NCI-H2081 treated with DMSO at 0.1 percent for 48 hours (cell line): ENCODE data around the gene SDSL.

ENCODE experiments used
- DNase-seq: peaks from one replicate; lab custom pipeline; 2025; lab: John Stamatoyannopoulos, UW

Gene SDSL

DNA sequence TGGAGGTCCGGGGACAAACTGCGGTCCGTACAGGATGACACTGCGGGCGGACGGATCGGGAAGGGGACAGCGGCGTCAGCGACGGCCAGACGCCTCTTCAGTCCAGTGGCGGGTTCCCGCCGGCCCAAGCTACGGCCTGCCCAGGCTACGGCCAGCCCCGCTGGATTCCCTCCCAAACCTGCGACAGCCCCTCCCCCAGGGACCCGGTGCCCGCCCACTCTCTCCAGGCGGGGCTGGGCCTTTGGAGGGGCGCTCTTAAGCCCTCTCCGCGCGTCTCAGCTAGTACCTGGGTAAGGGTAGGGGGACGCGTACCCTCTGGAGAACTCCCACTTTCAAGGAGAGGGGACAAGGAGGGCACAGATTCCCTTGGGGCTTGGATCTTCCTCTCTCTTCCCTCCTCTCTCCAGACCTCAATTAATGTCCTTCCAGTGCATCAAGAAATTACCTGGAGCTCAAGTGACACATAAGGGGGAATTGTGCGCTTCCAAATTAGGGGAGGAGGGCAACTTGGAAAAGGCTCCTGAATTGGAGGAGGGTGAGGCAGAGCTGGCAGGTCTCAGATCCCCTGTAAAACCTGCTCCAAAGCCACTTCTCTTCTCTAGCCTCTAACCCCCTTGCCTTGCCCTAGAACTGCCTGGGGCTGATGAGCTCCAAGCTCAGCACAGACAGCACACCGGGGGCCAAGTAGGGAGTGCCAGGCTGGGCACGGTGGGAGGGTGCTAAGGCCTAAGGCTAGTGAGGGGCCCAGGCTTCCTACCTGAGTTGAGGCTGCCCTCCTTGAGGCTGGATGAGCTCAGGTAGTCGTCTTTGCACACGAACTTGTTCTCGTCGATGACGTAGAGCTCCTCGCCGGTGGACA lies 46.4 kb downstream of the SDSL start:
- no peak for DNase-seq

DNA sequence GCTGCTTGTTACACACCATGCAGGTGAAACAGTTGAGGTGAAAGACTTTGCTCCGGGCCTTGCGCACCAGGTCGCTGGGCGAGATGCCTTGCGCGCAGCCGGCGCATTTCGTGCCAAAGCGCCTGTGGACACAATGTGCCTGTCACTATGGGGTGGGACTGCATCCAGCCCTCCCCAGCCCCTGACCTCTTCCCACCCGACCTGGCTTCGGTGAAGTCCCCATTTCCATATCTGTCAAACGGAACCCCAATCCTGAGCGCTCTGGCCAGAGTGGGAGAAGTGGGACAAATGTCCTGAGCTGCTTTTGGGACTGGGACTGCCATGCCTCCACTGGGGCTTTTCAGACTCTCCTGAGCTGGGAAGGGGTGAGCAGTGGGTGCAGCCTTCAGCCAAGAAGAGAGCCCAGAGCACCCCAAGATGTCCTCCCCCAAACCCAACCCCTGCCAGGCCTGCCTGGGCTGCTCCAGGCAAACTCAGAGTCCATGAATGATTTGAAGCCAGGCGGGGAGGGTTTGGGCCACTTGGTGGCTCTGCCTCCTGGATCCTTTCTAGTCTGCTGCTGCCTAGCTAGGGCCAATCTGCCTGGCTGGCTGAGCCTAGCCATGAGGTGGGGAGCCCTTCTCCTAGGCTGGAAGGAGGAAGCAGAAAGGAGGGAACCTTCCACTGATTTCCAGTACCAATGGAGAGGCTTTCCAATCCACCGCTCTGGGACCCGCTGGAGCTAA lies 47.2 kb downstream of the SDSL start:
- no peak for DNase-seq

DNA sequence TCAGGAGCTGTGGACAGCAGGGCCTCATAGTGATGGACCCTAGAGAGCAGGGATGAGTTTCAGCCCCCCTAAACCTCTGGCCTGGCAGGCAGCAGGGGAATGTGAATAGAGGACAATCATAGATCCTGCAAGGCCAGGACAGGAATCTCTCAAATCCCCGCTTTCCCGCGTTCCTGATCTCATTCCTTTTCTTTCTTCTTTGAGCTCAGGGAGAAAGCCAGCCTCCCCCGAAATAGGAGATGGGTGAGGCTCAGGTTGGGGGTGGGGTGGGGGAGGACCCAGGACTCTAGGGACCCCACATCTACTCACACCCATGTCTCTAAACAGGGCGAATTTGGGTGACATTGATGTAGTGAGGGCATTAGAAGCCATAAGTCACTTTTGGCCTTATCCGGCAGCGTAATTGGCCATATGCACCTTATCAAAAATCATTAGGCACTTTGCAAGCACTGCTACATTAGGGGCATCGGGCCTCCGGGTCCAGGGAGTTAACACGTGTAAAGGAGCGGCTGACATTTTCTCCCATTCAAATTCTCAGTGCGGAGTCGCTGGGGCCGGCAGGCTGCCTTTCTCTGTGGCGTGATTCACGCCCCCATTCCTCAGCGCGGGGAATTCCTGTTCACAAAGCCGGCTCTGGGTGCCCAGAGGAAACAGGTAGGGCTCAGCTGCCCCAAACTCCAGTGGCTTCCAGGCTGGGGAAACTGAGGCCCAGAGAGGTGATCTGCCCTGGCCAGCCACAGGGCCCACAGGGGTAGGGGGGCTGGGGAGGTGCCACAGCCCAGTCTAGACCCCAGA lies 48.0 kb downstream of the SDSL start:
- no peak for DNase-seq

DNA sequence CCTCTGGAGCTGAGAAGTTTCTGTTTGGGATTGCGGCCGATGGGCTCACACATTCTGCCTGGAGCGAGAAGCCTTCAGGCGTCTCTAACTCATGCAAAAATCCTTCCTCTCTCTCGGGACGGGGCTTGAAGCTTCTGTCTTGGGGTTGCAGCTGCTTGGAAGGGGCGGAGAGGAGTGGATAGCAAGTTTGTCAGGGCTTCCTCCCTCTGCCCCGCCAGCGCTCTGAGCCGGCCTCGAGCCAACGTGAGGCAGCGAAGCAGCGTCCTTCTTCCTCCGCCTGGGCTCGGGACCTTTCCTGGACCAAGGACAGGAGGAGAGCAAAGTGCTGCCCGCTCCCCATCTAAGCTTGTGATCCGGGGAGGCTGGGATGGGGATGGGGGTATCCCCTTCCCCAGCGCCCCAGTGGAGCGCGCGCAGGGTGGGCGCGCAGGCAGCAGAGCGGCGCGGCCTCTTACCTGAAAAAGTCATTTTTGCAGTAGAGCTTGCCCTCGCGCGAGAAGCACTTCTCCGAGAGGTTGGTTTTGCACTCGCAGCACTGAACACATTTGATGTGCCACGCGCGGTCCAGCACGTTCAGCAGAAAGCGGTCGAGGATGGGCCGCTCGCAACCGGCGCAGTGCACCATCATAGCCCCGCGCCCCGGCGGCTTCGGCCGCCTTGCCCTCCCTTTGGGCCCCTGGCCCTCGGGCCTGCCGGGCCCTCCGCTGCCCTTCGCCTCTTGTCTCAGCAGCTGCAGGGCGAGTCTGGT lies 48.9 kb downstream of the SDSL start:
- no peak for DNase-seq

DNA sequence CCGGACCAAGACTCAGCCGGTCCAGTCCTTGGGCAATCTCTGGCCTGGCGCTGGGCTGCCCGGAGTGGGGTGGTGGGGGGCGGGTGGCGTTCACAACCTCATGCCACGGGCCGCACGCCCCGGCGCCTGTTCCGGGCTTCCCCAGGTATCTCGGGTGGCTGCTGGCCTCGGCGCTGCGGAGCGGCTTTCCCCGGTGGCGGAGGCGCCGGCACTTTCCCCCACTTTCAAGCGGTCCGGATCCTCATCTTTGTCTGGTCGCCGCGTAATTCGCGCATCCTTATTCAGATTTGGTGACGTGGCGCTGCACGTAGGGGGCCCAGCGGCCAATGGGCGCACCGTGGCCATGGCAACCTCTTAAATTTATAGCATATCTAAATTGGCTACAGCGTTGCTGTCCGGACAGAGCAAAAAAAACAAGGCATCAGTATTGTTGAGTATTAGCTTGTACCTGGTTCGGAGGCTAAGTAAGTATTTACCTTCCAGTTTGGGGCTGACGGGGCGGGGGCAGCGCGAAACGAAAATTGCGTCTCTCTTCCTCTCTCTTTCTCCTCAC lies 49.5 kb downstream of the SDSL start, which contains the start of gene LHX5:
Gene LHX5 (minus strand): TSS at position 253 of the 553 bp plus-strand sequence. CDS start 373 bp downstream, outside the sequence.
- no peak for DNase-seq

DNA sequence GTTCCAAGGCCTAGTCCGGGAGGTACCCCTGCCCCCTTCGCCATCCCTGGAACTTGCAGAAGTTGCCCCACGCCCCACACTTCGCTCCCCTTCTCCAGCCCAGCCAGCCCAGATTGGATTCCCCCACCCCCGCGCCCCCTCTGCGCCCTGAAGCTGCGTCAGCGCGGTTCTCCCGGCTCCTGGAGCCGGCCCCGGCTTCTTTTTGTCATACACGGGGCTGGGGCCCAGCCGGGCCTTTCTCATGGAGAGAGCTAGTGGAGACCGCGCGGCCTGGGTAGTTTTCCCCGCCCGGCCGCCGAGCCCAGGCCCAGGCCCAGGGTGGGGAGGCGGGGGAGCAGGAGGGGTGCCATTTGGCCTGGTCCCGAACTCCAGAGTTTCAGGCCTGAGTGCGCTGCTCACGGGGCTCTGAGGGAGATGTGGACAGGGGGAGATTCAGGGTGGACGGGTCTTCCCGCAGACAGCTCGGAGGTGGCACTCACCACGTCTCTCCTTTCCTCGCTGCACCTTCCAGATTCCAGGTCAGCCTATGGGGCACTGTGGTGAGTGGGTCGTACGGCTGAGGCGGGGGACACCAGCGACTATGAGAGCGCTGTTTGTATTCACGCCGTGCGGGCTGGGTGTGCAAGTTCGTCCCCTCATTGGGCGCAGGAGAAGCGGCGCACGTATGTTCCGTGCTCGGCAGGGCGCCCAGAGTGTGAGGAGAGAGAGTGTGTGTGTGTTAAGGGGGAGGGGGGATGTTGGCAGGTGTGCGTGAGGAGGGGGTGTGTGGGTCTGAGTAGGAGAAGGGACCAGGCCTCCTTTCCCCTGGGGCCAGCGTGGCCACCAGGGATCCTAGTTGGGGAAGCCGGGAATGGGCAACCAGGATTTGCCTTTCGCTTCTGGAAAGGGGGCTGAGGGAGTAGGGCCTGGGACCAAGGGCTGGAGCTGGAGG lies 50.3 kb downstream of the SDSL start:
- DNase-seq = no peak

DNA sequence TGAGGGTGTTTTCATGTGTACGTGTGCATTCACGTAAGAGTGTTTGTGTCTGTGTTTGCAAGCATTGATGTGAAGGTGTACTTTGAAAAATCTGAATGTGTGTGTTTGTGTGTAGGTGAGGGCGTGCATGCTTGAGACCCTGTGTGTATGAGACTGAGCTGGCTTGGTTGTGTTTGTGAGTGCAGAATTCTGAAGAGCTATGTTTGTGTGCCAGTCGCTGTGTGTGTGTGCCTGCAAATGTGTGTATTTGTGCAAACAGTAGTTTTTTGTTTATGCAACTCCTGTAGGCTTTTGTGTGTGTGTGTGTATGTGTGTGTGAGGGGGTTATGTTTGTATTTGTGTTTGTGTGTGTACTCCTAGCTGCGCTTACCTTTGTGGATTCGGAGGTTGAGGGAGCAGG lies 51.2 kb downstream of the SDSL start:
- no peak for DNase-seq

DNA sequence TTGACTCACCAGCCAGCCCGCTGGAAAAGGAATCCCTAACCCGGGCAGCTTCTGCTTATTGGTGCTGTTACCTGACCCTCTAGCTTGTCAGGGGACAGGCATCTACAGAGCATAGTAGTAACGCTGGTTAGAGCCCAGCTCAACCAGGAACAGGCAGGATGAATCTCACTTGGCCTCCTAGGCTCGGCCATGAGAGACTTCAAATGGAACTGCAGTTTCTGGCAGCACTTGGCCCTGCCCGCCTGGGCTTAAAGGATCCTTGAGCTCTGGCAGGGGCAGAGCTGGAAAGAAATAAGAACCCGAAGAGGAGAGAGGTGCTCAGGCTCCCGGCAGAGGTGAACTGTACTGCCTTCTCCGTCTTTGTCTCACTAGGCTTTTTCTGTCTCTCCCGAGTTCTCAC lies 51.8 kb downstream of the SDSL start:
- DNase-seq = no peak

DNA sequence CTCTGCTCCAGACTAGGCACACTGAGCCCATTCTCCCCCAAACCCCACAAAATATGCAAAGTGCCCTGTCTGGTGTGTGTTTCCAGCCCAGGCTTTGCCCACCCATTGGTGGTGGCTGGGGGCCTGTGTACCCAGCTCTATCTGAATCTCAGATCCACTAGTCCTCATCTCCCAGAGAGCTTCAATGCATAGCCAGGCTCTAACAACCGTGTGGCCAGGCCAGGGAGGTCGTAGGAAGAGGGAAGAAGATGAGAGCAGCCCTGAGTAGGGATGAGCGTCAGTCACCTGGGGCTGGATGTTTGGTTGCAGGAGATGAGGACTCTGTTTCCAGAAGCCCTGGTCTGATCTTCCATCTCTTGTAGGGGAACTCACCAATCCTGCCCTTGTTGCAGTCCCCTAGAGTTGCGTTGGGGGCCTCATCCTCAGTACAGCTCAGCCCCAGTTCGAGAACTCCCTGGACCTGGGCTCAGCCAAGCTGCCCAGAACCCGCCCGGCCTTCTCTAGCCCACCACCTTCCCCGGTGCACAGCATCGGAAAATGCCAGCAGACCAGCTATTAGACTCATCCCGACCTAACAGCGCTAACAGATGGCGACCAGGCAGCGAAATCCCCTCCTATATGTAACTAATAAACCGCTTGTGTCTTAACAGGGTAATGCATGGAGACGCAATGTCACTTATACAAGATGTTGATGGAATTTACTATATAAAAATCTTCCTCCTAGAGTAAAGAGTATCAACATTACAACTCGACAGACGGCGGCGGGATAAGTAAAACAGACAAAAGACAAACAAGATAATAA lies 52.7 kb downstream of the SDSL start:
- DNase-seq = no peak

DNA sequence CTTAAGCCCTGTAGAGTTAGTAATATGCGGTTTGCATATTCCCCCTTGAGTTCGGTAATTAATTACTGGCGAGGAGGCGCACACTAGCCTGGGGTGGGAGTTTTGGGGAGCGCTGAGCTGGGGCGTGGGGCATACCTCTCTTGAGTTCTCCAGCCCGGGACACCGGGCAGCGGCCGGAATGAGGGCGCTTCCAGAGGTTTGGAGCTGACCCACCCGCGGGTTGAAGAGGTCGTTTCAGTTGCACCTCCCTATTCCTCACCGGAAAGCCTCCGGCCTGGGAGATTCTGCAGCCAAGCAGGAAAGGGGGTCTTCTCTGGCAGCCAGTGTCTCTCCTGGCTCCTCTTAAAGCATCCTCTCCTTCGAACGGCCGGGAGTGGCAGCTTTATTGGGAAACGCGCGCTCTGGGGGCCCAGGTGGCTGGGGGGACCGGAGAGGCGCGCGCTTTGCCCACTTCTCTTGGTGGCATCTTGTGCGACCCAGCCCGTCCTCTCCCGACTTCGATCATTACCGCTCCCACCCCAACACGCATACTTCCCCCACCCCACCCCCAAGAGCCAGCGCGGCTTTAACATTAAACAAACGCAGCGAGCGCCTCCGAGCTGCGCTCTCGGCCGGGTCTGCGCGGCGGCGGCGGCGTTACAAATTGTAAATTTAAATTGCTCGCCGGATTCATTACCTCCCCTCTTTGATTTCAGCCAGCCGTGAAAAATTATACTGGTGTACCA lies 53.4 kb downstream of the SDSL start:
- no peak for DNase-seq

DNA sequence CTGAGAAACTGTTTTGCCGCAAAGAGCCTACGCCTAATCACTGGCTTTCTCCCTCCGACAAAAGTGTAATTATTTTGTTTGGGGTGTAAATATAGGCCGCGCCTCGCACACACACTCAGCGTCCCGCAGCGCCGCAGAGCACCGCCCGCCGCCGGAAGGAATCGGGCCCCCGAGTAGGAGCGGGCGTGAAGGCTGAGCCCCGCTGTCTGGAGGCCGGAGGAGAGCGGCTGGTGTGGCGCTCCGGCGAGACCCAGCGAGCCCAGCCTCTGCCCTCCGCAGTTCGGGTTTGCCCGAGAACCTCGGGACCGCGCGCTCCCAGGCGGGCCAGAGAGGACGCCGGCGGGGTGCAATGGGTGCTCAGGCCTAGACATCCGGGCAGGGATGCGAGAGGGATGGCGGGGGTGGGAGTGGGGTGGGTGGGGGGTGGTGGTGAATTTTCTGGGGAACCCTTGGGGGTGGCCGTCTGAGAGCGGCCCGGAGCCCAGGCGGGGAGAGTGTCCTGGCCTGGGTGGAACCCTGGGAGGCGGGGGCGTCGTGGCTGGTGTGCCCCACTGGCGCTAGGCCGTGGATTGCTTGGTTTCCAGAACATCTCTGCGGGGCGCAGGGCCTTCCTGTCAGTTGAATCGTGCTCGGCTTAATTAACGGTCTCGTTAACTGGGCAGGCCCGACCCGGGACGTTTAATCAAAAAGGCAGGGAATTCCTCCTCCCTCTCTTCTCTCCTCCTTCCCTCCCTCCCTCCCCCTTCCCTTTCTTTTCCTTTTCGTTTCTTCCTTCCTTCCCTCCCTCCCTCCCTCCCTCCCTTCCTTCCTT lies 54.2 kb downstream of the SDSL start:
- no peak for DNase-seq

DNA sequence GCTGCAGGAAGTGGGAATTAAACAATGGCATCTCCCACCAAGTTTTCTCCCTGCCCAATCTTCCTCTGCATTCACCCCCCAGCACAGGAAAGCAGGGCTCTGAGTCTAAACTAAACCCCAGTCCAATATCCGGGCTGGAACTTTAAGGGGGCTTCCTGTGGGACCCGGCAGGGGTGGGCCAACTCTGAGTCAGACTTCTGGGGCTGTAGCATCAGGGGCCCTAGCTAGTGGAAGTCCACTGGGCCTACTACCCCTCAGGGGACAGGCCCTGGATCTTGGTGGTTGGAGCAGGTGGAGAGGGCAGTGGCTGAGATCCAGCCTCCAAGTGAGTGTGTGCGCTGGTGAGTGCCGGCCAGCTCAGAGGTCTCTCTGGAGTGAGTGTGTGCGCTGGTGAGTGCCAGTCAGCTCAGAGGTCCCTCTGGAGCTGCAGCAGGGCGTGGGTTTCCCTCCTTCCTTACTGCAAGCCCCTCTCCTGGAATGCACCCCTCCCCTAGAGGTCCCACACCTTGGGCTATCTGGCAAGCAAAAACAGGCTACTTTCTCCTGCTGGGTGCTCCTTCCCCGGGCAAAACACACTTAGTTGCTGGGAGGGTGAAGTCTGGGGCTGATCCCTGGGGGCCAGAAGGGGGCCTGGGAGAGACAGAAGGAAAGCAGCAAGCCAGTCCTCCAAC lies 55.1 kb downstream of the SDSL start:
- no peak for DNase-seq

DNA sequence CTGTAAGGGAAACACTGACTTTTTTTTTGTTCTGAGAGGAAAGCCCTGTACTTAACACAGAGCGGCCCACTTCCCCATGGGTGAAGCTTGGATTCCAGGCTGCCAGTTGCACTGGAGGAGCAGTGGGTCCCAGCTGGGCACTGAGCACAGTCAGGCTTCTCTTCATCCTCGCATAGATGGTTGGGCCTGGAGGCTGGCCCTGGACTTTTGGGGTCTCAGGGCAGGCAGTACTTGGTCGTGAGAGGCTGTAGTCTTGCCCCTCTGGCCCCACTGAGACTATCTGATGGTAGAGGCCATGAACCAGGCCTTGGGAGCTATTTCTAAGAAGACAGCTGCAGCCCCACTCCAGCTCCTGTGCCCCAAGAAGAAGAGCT lies 55.6 kb downstream of the SDSL start:
- no peak for DNase-seq

DNA sequence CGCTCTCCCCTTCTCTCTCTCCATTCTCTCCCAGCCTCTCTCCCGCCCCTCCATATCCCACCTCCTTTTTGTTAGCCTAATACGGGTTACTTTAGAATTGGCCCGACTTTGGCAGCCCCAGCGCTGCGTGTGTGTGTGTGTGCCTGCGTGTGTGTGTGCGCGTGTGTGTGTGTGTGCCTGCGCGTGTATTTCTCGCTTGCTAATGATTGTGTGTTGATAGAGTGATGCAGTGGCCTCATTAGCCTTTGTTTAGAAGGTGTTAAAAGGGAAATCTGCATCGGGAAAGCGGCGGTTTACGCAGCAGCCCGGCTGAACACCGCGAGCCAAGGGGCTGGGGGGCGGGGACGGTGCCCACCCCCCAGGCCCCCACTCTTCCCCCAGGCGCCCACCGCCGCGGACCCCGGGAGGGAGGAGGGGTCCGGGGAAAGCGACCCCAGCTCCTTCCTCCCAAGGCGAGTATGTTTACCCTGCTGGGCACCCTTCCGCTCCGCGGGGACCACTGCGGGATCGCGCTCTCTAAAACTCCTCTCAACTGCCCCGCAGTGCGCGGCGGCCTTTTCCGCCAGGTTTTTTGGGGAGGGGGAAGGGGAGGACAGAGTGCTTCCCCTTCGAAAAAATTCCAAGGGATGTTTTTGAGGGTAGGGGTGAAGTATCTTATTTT lies 56.3 kb downstream of the SDSL start:
- no peak for DNase-seq

DNA sequence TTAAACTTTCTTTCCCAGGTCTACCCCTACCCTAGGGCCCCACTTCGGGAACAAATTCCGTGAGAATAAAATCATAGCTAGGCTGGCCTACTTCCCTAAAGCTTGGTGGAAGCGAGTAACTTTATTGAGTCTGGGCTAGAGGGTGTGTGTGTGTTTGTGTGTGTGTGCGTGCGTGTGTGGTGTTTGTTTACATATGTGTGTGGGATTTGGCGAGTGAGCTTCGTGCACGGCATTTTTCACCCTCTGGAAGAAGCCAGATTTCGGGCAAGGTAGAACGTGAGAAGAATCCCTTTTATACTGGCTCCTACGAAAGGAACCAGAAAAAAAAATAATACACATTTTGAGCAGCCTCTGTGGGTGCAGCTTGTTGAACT lies 57.0 kb downstream of the SDSL start:
- DNase-seq = no peak

DNA sequence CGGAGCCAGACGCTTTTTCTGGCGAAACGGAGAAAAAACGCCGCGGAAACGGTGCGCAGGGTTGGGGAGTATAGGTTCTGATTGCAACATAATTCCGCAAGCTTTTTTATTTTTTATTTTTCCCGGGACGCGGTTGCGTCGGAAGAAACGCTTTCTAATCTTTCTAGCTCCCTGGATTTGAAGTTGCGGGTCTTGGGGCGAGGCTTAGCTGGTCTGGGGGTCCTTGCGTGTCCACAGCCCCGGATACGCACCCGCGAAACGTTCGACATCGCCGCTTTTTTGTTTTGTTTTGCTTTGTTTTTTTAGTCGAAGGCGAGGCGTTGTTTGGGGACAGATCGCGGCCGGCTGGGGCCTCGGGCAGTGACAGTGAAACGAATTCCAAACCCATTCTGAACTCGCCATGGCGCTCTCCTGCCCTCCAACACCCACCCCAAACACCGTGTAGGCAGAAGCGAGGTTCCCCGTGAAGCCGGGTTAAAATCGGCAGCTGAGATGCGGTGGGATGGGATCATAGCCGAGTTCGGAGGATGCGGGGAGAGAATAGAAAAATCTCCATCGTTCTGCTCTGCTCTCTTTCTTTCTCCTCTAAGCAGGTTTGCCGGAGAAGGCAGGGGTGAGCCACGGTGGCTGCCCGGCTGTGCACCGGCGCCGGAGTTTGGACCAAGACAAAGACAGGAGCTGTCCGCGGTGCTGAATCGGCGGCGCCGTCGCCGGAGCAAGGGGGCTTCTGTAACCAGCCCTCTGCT lies 57.6 kb downstream of the SDSL start:
- DNase-seq = no peak
